ENCODE data around the gene CD248.
"Not testable (repeated sequence)": the region's sequence is repeated elsewhere in the genome, so short reads cannot be mapped to it uniquely, and the experiment has no call there.

The CD248 gene

DNA sequence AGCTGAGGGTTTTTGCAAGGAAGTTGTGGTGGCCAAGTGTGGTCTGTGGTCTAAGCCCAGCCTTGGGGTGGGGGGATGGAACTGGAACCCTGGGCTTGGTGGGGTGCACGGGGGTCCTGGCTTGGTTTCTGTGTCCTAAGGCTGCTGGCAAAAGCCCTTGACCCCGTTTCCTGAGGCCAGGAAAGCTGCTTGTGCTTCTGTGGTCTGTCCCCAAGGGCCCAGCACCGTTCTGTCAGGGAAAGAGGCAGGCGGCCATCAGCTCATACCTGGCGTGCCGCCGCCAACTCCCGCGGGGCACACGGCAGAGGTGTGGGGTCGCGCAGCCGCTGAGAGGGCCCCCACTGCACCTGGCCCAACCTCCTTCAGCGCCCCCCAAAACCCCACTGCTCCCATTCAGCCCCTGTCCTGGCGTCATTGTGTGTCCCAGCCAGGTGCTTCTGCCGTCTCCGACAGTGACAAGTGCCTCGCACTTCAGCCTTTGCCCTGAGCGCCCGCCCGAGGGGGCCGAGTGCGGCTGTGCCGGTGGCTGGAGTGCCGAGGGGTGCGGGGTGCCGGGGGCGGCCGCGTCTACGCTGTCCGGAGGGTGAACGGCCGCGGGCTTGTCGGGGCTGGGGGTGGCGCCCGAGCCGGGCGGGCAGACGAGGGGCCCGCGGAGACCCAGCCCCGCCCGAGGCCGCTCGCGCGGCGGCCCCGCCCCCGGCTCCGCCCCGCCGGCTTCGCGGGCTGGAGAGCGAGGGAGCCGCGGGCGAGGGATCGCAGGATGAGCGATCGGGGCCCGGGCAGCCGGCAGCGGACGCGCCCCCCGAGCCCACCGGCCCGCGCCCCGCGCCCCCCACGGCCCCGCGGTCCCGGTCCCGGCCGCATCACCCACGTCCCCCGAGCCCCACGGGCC is 39.1 kb downstream of the CD248 start, which contains the start of gene CNIH2:
TSS of gene CNIH2 (plus strand) at position 705 of the 892 bp plus-strand sequence. CDS start 282 bp downstream, outside the sequence.
- H3K9me3 ChIP-seq (ENCODE audit: control insufficient read depth, low read length), result no peaks in the 10 kb centered on the region
- no peak within 1 kb of the TSS for H2AFZ ChIP-seq
- no peak within 1 kb of the TSS for H3K4me3 ChIP-seq (ENCODE audit: low read depth, low read length)
- no peaks in the 10 kb centered on the region for H3K27me3 ChIP-seq (ENCODE audit: control insufficient read depth, insufficient read depth, low read length)
- no peaks in the 10 kb centered on the region for H3K79me2 ChIP-seq
- TF ChIP-seq, protein P1, sequence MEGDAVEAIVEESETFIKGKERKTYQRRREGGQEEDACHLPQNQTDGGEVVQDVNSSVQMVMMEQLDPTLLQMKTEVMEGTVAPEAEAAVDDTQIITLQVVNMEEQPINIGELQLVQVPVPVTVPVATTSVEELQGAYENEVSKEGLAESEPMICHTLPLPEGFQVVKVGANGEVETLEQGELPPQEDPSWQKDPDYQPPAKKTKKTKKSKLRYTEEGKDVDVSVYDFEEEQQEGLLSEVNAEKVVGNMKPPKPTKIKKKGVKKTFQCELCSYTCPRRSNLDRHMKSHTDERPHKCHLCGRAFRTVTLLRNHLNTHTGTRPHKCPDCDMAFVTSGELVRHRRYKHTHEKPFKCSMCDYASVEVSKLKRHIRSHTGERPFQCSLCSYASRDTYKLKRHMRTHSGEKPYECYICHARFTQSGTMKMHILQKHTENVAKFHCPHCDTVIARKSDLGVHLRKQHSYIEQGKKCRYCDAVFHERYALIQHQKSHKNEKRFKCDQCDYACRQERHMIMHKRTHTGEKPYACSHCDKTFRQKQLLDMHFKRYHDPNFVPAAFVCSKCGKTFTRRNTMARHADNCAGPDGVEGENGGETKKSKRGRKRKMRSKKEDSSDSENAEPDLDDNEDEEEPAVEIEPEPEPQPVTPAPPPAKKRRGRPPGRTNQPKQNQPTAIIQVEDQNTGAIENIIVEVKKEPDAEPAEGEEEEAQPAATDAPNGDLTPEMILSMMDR (IDR thresholded peaks at IDR 0.05), result no peak
- no peak within 1 kb of the TSS for H3K27ac ChIP-seq
- no peak within 1 kb of the TSS for H3K9ac ChIP-seq
- no peaks in the 10 kb centered on the region for H3K36me3 ChIP-seq (ENCODE audit: control insufficient read depth, insufficient read depth, low read length)
- H3K4me1 ChIP-seq, result no peaks in the 10 kb centered on the region
- H3K4me2 ChIP-seq (ENCODE audit: low read length), result no peak within 1 kb of the TSS

DNA sequence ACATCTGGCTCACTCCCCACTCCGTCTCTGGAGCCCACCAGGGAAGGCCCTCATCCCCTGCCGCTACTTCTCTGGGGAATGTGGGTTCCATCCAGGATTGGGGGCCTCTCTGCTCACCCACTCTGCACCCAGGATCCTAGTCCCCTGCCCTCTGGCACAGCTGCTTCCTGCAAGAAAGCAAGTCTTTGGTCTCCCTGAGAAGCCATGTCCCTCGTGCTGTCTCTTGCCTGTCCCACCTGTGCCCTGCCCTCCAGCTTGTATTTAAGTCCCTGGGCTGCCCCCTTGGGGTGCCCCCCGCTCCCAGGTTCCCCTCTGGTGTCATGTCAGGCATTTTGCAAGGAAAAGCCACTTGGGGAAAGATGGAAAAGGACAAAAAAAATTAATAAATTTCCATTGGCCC is 39.8 kb downstream of the CD248 start:
- not testable (repeated sequence) for H3K4me3 ChIP-seq (ENCODE audit: low read depth, low read length); H3K36me3 ChIP-seq (ENCODE audit: control insufficient read depth, insufficient read depth, low read length); H3K4me1 ChIP-seq; H3K9me3 ChIP-seq (ENCODE audit: control insufficient read depth, low read length); H3K27me3 ChIP-seq (ENCODE audit: control insufficient read depth, insufficient read depth, low read length); H3K9ac ChIP-seq; H3K27ac ChIP-seq; H3K79me2 ChIP-seq; H3K4me2 ChIP-seq (ENCODE audit: low read length); H2AFZ ChIP-seq

DNA sequence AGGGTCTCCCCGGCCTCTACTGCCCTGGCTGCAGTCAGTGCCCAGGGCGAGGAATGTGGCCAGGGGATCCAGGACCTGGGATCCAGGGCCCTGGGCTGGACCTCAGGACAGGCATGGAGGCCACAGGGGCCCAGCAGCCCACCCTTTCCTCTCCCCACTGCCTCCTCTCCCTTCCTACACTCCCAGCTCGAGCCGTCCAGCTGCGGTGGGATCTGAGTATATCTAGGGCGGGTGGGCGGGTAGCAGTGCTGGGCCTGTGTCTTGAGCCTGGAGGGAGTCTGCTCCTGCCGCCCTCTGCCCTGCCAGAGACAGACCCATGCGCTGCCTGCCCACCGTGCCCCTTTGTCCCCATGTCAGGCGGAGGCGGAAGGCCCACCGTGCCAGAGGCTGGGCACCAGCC is 40.2 kb downstream of the CD248 start:
- H3K9ac ChIP-seq; H2AFZ ChIP-seq; H3K27me3 ChIP-seq (ENCODE audit: control insufficient read depth, insufficient read depth, low read length); H3K4me1 ChIP-seq; H3K36me3 ChIP-seq (ENCODE audit: control insufficient read depth, insufficient read depth, low read length); H3K9me3 ChIP-seq (ENCODE audit: control insufficient read depth, low read length); H3K4me3 ChIP-seq (ENCODE audit: low read depth, low read length); H3K79me2 ChIP-seq; H3K4me2 ChIP-seq (ENCODE audit: low read length); H3K27ac ChIP-seq: not testable (repeated sequence)

DNA sequence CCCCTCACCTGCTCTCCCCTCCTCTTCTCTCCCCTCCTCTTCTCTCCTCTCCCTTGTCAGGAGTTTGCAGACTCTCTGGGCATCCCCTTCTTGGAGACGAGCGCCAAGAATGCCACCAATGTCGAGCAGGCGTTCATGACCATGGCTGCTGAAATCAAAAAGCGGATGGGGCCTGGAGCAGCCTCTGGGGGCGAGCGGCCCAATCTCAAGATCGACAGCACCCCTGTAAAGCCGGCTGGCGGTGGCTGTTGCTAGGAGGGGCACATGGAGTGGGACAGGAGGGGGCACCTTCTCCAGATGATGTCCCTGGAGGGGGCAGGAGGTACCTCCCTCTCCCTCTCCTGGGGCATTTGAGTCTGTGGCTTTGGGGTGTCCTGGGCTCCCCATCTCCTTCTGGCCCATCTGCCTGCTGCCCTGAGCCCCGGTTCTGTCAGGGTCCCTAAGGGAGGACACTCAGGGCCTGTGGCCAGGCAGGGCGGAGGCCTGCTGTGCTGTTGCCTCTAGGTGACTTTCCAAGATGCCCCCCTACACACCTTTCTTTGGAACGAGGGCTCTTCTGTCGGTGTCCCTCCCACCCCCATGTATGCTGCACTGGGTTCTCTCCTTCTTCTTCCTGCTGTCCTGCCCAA is 40.7 kb downstream of the CD248 start:
- Histone ChIP-seq H2AFZ (no peak overlapping the region), H3K36me3 (ENCODE audit: control insufficient read depth, insufficient read depth, low read length) (no peaks in the 10 kb centered on the region), H3K4me2 (ENCODE audit: low read length) (no peak overlapping the region), H3K27me3 (ENCODE audit: control insufficient read depth, insufficient read depth, low read length) (no peaks in the 10 kb centered on the region), H3K79me2 (no peaks in the 10 kb centered on the region), H3K4me3 (ENCODE audit: low read depth, low read length) (no peak overlapping the region), H3K27ac (no peak overlapping the region), H3K9ac (no peak overlapping the region), H3K9me3 (ENCODE audit: control insufficient read depth, low read length) (no peaks in the 10 kb centered on the region), H3K4me1 (no peaks in the 10 kb centered on the region)
- TF ChIP-seq, protein P1 (IDR thresholded peaks at IDR 0.05), result no peak

DNA sequence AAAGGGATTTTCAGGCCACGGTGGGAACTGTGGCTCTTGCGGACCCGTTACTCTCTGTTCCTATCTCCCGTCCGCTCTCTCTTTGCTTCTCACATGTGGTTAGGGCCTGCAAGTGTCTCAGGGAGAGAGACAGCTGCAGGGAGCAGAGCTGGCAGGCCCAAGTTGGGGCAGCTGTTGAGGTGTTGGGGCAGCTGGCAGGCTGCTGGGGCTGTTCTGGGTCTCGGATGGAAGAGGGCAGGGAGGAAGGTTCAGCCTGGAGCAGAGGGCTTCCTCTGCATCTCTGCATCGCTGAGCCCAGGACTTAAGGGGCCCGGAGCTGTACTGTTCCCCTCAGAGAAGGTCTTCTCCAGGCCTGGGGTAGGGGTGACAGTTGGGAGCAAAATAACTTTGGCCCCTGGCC is 41.4 kb downstream of the CD248 start:
- Histone ChIP-seq H3K27me3 (ENCODE audit: control insufficient read depth, insufficient read depth, low read length) (no peaks in the 10 kb centered on the region), H2AFZ (no peak overlapping the region), H3K9ac (no peak overlapping the region), H3K4me2 (ENCODE audit: low read length) (no peak overlapping the region), H3K4me1 (no peaks in the 10 kb centered on the region), H3K79me2 (no peaks in the 10 kb centered on the region), H3K36me3 (ENCODE audit: control insufficient read depth, insufficient read depth, low read length) (no peaks in the 10 kb centered on the region), H3K9me3 (ENCODE audit: control insufficient read depth, low read length) (no peaks in the 10 kb centered on the region), H3K27ac (no peak overlapping the region), H3K4me3 (ENCODE audit: low read depth, low read length) (no peak overlapping the region)
- TF ChIP-seq, protein P1 (IDR thresholded peaks at IDR 0.05), result no peak
